HG03521 (cell line): ENCODE measurements around the gene BRINP2.

Experiments used
- ATAC-seq: cut with Tn5 transposase; IDR thresholded peaks from one replicate; pipeline ENCODE4 v1.9.1; 2021; ENCODE audit warnings: mild to moderate bottlenecking, moderate library complexity; ENCODE audit not compliant: unreplicated experiment

BRINP2 gene

DNA sequence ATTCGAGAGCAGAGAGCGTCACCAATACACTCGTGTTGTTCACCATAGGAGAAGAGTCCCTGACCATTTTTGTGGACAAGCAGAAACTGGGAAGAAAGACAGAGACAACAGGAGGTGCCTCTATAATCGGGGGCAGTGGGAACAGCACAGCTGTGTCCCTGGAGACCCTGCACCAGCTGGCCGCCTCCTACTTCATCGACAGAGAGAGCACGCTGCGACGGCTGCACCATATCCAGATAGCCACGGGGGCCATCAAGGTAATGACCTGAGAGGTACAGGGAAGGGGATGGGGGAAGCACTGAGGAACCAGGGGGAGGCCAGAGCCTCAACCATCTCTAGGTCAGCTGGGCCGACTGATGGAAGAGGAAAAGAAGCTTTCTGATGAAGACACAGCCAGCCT lies 86.4 kb downstream of the BRINP2 start:
- no peak for ATAC-seq

DNA sequence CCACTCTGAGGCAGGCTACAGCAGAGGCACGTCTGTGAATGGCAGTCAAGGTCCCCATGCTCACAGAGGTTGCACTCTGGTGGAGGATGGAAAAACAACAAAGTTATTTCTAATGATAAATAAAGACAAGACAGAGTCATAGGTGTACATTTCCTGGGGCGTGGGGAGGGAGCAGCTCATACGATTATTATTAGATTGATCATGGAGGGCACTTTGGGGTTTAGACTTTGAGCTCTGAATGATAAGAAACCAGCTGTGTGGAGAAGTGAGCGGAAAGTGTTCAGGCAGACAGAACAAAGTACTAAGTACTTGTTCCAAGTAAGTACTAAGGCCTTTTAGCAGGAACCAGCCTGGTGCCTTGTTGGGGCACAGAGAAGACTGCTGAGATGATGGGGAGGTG lies 86.8 kb downstream of the BRINP2 start:
- ATAC-seq: no peak

- ATAC-seq: no peak
Observed at GRCh38 chr1:177270863-177271262, 100.1 kb downstream of the BRINP2 start.

- ATAC-seq: no peak
Observed at GRCh38 chr1:177273141-177273540, 102.4 kb downstream of the BRINP2 start.

GRCh38 chr1:177274687-177275211 lies 104.0 kb downstream of the BRINP2 start:
- no peak for ATAC-seq

DNA sequence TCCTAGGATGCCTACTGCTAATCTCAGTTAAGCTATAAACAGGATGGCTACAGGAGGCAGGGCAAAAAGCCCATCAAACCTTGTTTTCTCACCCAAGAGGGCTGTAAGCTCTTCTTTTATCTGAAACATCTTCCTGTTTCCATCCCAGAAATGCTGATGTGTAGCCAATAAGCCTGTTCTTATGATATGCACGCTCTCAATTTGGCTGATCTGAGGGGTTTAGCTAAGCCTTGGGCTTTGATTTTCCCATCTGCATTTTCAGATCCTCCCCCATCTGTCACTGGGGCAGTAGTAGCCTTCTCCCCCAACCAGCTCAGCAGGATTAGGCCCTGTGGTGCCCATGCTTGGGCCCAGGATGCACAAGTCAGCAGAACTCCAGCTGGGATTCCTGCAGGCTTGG lies 105.0 kb downstream of the BRINP2 start:
- no peak for ATAC-seq

- ATAC-seq: no peak
Observed at GRCh38 chr1:177278626-177279390, 108.0 kb downstream of the BRINP2 start.

- no peak for ATAC-seq
Observed at GRCh38 chr1:177281901-177282300, 111.1 kb downstream of the BRINP2 start.

GRCh38 chr1:177282976-177283375 lies 112.2 kb downstream of the BRINP2 start:
- no peak for ATAC-seq

DNA sequence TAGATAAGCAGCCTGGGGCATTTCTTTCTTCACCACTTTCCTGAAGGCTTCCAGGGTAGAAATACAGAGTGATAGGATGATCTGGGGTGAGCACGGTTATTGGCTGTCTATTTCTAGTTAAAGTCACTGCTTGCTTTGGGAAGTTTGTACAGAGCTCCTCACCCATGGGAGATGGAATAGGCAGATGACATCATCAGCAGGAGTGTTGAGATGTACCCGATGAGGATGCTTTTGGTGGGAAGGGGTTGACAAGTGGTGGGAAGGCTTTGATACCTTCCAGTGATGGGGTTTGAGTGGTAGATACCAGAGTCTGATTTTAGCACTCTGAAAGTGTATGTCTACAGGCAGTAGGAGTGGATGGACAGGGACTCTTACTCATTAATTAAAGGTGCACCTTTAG lies 112.6 kb downstream of the BRINP2 start:
- no peak for ATAC-seq

DNA sequence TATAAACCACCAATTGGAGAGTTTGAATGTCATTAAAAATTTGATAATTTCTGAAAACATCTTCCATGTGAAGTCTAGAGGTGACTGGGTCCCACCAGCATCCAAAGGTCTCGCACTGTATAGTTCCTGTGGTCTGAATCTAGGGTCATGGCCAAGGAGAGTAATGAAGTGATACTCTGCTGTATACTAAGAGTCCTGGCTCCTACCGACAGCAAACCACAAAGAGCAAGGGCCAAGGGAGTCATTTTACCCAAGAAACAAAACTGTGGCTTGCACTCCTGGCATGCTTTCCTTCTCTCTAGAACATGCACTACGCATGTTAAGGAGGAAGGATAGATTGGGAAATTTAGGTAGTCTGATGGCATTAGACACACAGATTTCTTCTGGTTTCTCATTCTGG lies 115.6 kb downstream of the BRINP2 start:
- no peak for ATAC-seq

DNA sequence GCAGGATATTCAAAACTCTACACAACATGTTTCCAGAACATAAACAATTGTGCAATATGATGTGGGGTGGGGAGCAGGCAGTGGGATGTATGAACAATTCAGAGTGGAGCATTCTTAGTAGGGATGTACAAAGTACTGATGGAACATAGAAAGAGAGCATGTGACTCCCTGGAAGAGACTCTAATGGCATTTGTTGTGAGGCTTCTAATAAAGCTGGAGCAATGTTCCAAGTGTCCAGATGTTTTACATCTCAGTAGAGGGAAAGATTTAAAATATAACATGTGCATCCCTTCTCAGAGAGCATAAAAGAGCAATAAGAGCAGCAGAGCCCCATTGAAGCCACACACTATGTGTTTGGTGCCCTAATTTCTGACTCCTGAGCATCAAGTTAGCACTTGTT lies 116.5 kb downstream of the BRINP2 start:
- ATAC-seq: no peak

DNA sequence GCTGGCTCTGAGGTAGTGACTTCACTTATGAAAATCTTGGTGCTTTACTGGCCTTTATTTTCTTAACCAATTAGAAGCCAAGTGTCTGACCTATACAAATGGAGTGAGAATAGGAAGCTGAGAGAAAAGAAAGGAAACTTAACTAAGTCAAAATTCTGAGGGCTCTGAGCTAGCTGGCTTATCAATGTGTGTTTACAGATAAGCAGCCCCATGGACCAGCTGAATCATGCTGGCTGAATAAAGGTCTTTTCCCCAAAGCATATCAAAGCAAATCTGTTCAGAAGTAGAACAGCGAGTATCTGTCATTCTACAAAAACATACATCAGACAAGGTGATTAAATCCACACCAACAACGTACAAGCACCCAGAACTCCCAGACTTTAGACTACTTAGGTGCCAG lies 117.2 kb downstream of the BRINP2 start:
- no peak for ATAC-seq

DNA sequence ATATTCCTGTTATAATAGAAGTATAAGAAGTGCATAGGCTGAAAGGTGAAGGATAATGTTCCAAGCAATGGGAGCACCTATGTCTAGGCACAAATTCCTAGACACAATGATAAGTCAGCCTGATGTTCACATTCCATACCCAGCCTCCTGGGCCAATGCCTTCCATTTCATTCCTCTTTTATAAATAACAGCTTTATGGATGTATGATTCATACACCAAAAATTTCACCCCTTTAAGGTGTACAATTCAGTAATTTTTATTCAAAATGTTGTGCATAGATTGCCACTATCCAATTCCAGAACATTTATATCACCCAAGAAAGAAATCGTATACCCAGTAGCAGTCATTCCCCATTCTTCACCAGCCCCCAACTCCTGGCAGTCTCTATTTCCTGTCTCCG lies 118.8 kb downstream of the BRINP2 start:
- no peak for ATAC-seq

GRCh38 chr1:177300431-177300830 lies 129.7 kb downstream of the BRINP2 start:
- no peak for ATAC-seq

- ATAC-seq: no peak
Observed at GRCh38 chr1:177301425-177302124, 130.8 kb downstream of the BRINP2 start.

- ATAC-seq: no peak
Observed at GRCh38 chr1:177302357-177303044, 131.7 kb downstream of the BRINP2 start.

GRCh38 chr1:177305040-177306018 lies 134.6 kb downstream of the BRINP2 start:
- no peak for ATAC-seq

GRCh38 chr1:177306019-177306415 lies 135.3 kb downstream of the BRINP2 start:
- ATAC-seq: no peak

- no peak for ATAC-seq
Observed at GRCh38 chr1:177306981-177307380, 136.2 kb downstream of the BRINP2 start.

DNA sequence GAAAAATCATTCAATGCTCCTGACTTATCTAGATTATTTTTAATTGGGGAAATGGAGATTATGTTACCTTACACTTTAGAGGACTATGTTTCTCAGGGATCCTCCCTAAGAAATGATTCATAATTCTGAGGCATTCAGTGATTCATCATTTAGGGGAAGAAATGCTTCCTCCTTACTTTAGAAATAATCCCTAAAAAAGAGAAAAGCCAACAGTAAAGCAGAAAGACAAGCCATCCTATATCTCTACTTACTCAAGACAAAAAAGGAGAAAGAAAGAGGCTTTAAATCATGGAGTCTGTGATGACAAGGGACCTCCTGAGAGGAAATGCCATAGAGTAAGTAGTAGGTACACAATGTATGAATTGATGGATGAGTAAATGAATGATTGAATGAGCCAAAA lies 137.0 kb downstream of the BRINP2 start:
- ATAC-seq: no peak
